GM12801 (cell line): Measurements from ENCODE around the gene CEMIP.

Source experiments
- TF ChIP-seq, protein P1 (sequence below): IDR thresholded peaks from one replicate; pipeline ENCODE4 v1.5.1; 2011; ENCODE audit warnings: control low read depth; ENCODE audit not compliant: insufficient read length; ENCODE audit errors: extremely low read depth

The CEMIP gene, protein sequence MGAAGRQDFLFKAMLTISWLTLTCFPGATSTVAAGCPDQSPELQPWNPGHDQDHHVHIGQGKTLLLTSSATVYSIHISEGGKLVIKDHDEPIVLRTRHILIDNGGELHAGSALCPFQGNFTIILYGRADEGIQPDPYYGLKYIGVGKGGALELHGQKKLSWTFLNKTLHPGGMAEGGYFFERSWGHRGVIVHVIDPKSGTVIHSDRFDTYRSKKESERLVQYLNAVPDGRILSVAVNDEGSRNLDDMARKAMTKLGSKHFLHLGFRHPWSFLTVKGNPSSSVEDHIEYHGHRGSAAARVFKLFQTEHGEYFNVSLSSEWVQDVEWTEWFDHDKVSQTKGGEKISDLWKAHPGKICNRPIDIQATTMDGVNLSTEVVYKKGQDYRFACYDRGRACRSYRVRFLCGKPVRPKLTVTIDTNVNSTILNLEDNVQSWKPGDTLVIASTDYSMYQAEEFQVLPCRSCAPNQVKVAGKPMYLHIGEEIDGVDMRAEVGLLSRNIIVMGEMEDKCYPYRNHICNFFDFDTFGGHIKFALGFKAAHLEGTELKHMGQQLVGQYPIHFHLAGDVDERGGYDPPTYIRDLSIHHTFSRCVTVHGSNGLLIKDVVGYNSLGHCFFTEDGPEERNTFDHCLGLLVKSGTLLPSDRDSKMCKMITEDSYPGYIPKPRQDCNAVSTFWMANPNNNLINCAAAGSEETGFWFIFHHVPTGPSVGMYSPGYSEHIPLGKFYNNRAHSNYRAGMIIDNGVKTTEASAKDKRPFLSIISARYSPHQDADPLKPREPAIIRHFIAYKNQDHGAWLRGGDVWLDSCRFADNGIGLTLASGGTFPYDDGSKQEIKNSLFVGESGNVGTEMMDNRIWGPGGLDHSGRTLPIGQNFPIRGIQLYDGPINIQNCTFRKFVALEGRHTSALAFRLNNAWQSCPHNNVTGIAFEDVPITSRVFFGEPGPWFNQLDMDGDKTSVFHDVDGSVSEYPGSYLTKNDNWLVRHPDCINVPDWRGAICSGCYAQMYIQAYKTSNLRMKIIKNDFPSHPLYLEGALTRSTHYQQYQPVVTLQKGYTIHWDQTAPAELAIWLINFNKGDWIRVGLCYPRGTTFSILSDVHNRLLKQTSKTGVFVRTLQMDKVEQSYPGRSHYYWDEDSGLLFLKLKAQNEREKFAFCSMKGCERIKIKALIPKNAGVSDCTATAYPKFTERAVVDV (N-terminal part only)

DNA sequence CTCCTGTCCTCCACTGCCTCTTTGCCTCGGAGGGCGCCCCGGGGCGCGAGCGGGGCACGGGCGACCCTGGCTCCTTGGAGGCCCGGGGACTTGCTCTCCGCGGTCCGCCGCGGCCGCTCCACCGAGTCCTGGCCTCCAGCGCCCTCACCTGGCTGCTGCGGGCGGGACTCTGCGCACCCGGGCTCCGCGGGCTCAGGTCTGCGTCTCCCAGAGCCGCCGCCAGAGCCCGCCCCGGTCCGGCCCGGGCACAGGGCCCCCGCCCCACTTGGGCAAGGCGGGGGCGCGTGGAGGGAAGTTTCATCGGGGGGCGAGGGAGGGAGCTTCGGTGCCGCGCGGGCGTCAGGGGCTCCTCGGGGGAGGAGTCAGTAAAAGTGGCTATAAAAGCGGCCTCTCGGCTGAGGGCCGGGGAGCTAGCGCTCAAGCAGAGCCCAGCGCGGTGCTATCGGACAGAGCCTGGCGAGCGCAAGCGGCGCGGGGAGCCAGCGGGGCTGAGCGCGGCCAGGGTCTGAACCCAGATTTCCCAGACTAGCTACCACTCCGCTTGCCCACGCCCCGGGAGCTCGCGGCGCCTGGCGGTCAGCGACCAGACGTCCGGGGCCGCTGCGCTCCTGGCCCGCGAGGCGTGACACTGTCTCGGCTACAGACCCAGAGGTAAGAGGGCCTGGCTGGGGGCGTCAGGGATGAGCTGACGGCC, at the start of gene CEMIP:
CEMIP (plus strand) TSS at position 407 of the 694 bp plus-strand sequence. CDS start 94,510 bp downstream, outside the sequence.
- TF ChIP-seq, protein P1, sequence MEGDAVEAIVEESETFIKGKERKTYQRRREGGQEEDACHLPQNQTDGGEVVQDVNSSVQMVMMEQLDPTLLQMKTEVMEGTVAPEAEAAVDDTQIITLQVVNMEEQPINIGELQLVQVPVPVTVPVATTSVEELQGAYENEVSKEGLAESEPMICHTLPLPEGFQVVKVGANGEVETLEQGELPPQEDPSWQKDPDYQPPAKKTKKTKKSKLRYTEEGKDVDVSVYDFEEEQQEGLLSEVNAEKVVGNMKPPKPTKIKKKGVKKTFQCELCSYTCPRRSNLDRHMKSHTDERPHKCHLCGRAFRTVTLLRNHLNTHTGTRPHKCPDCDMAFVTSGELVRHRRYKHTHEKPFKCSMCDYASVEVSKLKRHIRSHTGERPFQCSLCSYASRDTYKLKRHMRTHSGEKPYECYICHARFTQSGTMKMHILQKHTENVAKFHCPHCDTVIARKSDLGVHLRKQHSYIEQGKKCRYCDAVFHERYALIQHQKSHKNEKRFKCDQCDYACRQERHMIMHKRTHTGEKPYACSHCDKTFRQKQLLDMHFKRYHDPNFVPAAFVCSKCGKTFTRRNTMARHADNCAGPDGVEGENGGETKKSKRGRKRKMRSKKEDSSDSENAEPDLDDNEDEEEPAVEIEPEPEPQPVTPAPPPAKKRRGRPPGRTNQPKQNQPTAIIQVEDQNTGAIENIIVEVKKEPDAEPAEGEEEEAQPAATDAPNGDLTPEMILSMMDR = no peak

DNA sequence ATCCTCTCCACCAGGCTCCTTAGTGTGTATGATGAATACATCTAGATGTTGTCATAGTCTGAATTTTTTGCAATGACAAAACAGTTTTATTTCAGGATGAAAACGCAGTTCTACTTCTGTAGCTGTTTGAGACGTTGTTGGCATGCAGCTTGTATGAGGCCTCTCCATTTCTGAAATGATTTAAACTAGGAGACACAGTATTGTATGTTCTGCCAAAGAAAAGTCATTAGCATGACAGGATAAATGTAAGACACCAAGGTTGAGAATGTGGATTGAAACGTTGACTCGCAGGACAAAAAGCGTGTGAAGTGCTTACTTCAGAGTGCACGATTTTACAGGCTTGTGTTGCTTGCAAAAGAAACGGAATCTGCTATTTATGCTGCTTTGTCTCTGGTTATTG, 48.8 kb upstream of the CEMIP start:
- TF ChIP-seq, protein P1 = no peak

DNA sequence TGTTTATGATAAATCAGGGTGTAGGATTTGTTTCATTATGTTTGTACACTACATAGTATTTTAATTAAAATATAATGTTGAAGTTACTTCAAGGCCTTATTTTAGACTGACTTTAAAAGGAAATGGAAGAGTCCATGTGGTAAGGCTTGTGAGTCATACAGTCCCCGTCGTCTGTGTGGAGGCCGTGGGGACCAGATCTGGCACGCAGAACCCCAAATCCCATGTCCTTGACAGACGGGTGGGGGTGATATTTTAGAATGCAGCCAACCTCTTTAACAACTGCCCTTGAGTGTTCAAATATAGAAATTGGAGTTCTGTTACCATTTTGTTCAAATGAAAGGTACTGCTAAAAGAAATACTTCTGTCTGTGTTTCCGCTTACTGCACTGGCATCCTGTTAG, 48.2 kb upstream of the CEMIP start:
- TF ChIP-seq, protein P1 = no peak

DNA sequence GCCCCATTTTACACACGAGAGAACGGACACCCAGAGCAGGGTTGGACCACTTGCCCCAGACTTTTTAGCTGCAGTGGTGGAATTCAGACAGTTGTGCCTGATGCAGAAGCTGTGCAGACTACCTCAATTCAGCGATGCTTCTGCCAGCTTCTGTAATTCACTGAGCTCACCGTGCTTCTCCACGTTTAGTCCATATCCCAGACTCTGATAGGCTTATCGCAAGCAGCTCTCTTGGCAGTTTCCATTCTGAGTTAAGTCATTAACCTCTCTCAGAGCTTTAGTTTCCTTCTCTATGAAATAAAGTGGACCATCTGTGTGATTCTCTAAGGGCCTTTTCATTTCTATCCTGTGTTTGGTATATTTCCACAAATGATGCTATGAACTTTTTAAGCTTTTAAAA, 47.0 kb upstream of the CEMIP start:
- TF ChIP-seq, protein P1 = no peak

DNA sequence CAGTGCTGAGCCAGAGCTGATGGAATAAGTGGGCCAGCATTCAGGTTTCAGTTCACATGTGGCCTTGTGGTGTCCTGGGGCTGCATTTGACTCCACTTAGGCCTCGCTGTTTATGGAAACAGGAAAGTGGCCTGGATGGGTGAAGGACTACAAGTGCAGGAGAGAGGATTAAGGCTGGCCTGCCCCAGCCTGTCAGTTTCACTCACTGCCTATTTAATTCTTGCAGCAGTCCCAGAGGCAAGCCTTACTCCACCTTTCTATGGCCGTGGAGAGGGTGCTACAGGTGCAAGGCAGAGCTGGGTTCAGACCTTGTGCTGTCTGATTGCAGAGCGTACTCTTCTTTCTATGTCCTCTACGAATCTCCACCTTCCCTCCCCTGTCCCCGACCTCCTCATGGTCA, 46.4 kb upstream of the CEMIP start:
- TF ChIP-seq, protein P1 = no peak

DNA sequence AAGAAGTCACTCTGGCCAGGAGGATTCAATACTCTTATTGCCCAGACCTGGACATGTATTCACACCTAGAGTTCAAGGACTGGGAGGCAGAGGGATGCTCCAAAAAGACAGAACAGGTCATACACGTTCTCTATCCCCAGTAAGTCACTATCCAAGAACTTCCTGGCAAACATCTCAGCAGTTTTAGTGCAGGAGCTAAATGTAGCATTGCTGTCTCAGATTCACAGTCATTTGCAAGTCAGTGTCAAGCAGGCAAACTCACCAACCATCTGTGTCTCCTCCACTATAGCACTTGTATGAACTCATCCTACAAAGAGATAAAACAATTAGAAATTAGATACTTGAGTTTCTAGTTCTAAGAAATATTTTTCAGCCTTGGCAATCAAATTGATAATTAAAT, 45.7 kb upstream of the CEMIP start:
- TF ChIP-seq, protein P1 = no peak
